ENCODE results near the gene TRIM37.
"Not testable (repeated sequence)": the region's sequence is repeated elsewhere in the genome, so short reads cannot be mapped to it uniquely, and the experiment has no call there.

Gene TRIM37

GRCh38 chr17:59108400-59109102 is 1.9 kb upstream of the TRIM37 start:
- DNase-seq: no peak

GRCh38 chr17:59107306-59107670 is 608 bp upstream of the TRIM37 start:
- no peak for DNase-seq

GRCh38 chr17:59105852-59106462 is 723 bp downstream of the TRIM37 start:
- DNase-seq: peak; percentile 82

- DNase-seq: no peak
These were observed 5.5 kb downstream of the TRIM37 start for GRCh38 chr17:59101178-59101577.

- DNase-seq: no peak
These were observed 8.8 kb downstream of the TRIM37 start for GRCh38 chr17:59097876-59098275.

GRCh38 chr17:59094861-59095530 is 11.7 kb downstream of the TRIM37 start:
- no peak for DNase-seq

- DNase-seq: no peak
These were observed 12.9 kb downstream of the TRIM37 start for GRCh38 chr17:59093702-59094231.

- no peak for DNase-seq
These were observed 13.5 kb downstream of the TRIM37 start for GRCh38 chr17:59093145-59093701.

GRCh38 chr17:59090593-59090992 is 16.1 kb downstream of the TRIM37 start:
- not testable (repeated sequence) for DNase-seq

GRCh38 chr17:59084154-59084553 is 22.5 kb downstream of the TRIM37 start:
- no peak for DNase-seq

- no peak for DNase-seq
These were observed 32.2 kb downstream of the TRIM37 start for GRCh38 chr17:59074494-59074893.

- DNase-seq: no peak
These were observed 32.7 kb downstream of the TRIM37 start for GRCh38 chr17:59073972-59074371.

GRCh38 chr17:59069856-59070255 is 36.8 kb downstream of the TRIM37 start:
- no peak for DNase-seq

GRCh38 chr17:59067756-59068155 is 38.9 kb downstream of the TRIM37 start:
- DNase-seq: no peak

GRCh38 chr17:59067340-59067739 is 39.3 kb downstream of the TRIM37 start:
- no peak for DNase-seq

- DNase-seq: no peak
These were observed 44.2 kb downstream of the TRIM37 start for GRCh38 chr17:59062509-59062908.

- DNase-seq: no peak
These were observed 49.8 kb downstream of the TRIM37 start for GRCh38 chr17:59056857-59057256.

- DNase-seq: no peak
These were observed 56.9 kb downstream of the TRIM37 start for GRCh38 chr17:59049798-59050197.

GRCh38 chr17:59047616-59048015 is 59.1 kb downstream of the TRIM37 start:
- no peak for DNase-seq

GRCh38 chr17:59046192-59046591 is 60.5 kb downstream of the TRIM37 start:
- no peak for DNase-seq

GRCh38 chr17:59038734-59039133 is 67.9 kb downstream of the TRIM37 start:
- DNase-seq: no peak

GRCh38 chr17:59037960-59038359 is 68.7 kb downstream of the TRIM37 start:
- no peak for DNase-seq

- no peak for DNase-seq
These were observed 75.9 kb downstream of the TRIM37 start for GRCh38 chr17:59030811-59031210.

GRCh38 chr17:59028328-59028727 is 78.4 kb downstream of the TRIM37 start:
- no peak for DNase-seq

Data from CD4-positive, alpha-beta T cell treated with Interleukin-21 for 1 hour (primary cell).